ENCODE results near the gene AFF4. TPM values are rescaled to one million over a fixed set of nuclear protein-coding genes. Genes with fewer than 3 reads are reported as not detected.

Gene AFF4
- polyA plus RNA-seq, 1 donor from 2014 or later: 60.6 TPM

DNA sequence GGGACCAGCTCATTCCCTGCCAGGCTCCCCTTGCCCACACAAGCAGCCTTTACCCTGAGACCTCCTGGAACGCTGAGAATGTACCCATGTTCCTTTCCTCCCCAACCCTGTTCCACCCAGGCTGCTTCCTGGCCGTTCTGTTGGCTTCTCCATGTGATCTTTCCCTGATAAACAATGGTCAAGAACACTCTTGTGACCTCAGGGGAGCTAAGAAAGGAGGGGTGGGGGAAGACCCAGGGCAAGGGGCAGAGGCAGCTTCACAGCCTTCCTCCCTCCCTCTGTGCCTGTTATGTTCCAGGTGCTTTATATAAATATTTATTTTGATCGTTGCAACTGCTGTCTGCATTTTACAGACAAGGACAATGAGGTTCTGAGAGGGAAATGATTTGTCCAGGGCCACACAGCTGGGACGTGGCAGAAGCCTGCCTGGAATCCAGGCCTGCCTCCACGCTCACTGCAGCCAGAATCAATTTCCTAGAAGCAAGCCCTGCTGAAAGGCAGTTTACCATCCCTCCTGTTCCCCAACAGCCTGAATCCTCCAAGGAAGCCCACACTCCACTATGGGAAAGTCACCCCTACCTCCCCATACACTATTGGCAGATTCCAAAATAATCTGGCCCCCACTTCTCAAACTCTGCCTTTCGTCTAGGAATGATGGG, 136.9 kb downstream of the AFF4 start:
- Histone ChIP-seq H4K20me1 (ENCODE audit: insufficient read depth) (no peaks in the 10 kb centered on the region), H3K9ac (ENCODE audit: low read length) (no peak overlapping the region), H3K79me2 (replicated peaks; ENCODE audit: insufficient read depth, low read length) (no peaks in the 10 kb centered on the region), H3K4me3 (ENCODE audit: low read length) (no peak overlapping the region), H3K27me3 (ENCODE audit: insufficient read depth, low read depth, low read length) (peaks cover 85% of the 10 kb centered on the region), H3K4me2 (ENCODE audit: low read length) (no peak overlapping the region), H3K27ac (ENCODE audit: low read length) (no peak overlapping the region), H3K36me3 (ENCODE audit: insufficient read depth, low read length) (no peaks in the 10 kb centered on the region), H3F3A (ENCODE audit: insufficient read depth, low read length, poor library complexity, severe bottlenecking) (no peaks in the 10 kb centered on the region), H2AFZ (ENCODE audit: low read depth, low read length) (no peak overlapping the region), H3K9me3 (ENCODE audit: low read length) (no peaks in the 10 kb centered on the region), H3K9me2 (ENCODE audit: insufficient read depth, low read length) (no peaks in the 10 kb centered on the region)
- no peak for TF ChIP-seq EZH2 (IDR thresholded peaks at IDR 0.05; ENCODE audit: borderline replicate concordance, insufficient read depth, low read length, poor library complexity, severe bottlenecking)
- TF ChIP-seq MXI1 (conservative IDR thresholded peaks at IDR 0.05; ENCODE audit: poor library complexity, severe bottlenecking): no peak
- TF ChIP-seq POLR2AphosphoS5 (IDR thresholded peaks at IDR 0.05): no peak
- no peak for TF ChIP-seq SMC3 (conservative IDR thresholded peaks at IDR 0.05; ENCODE audit: poor library complexity)
- TF ChIP-seq EP300 (conservative IDR thresholded peaks at IDR 0.05; ENCODE audit: poor library complexity, severe bottlenecking): no peak
- TF ChIP-seq RAD21 (conservative IDR thresholded peaks at IDR 0.05): no peak
- no peak for TF ChIP-seq TAF1 (IDR thresholded peaks at IDR 0.05; ENCODE audit: low read depth)
- TF ChIP-seq, protein P1, sequence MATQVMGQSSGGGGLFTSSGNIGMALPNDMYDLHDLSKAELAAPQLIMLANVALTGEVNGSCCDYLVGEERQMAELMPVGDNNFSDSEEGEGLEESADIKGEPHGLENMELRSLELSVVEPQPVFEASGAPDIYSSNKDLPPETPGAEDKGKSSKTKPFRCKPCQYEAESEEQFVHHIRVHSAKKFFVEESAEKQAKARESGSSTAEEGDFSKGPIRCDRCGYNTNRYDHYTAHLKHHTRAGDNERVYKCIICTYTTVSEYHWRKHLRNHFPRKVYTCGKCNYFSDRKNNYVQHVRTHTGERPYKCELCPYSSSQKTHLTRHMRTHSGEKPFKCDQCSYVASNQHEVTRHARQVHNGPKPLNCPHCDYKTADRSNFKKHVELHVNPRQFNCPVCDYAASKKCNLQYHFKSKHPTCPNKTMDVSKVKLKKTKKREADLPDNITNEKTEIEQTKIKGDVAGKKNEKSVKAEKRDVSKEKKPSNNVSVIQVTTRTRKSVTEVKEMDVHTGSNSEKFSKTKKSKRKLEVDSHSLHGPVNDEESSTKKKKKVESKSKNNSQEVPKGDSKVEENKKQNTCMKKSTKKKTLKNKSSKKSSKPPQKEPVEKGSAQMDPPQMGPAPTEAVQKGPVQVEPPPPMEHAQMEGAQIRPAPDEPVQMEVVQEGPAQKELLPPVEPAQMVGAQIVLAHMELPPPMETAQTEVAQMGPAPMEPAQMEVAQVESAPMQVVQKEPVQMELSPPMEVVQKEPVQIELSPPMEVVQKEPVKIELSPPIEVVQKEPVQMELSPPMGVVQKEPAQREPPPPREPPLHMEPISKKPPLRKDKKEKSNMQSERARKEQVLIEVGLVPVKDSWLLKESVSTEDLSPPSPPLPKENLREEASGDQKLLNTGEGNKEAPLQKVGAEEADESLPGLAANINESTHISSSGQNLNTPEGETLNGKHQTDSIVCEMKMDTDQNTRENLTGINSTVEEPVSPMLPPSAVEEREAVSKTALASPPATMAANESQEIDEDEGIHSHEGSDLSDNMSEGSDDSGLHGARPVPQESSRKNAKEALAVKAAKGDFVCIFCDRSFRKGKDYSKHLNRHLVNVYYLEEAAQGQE (IDR thresholded peaks at IDR 0.05; ENCODE audit: borderline replicate concordance): no peak
- no peak for TF ChIP-seq CTCF (IDR thresholded peaks at IDR 0.05; ENCODE audit: poor library complexity, severe bottlenecking)

- H3K36me3 ChIP-seq (ENCODE audit: insufficient read depth, low read length): no peaks in the 10 kb centered on the region
- H3K9me2 ChIP-seq (ENCODE audit: insufficient read depth, low read length): no peaks in the 10 kb centered on the region
- H4K20me1 ChIP-seq (ENCODE audit: insufficient read depth): no peaks in the 10 kb centered on the region
- peaks cover 78% of the 10 kb centered on the region for H3K27me3 ChIP-seq (ENCODE audit: insufficient read depth, low read depth, low read length)
- no peak overlapping the region for H3K4me2 ChIP-seq (ENCODE audit: low read length)
- H3K79me2 ChIP-seq (replicated peaks; ENCODE audit: insufficient read depth, low read length): no peaks in the 10 kb centered on the region
- no peak overlapping the region for H3K4me3 ChIP-seq (ENCODE audit: low read length)
- H2AFZ ChIP-seq (ENCODE audit: low read depth, low read length): no peak overlapping the region
- H3K27ac ChIP-seq (ENCODE audit: low read length): no peak overlapping the region
- TF ChIP-seq EZH2 (IDR thresholded peaks at IDR 0.05; ENCODE audit: borderline replicate concordance, insufficient read depth, low read length, poor library complexity, severe bottlenecking) (no peak), SMC3 (conservative IDR thresholded peaks at IDR 0.05; ENCODE audit: poor library complexity) (no peak), TAF1 (IDR thresholded peaks at IDR 0.05; ENCODE audit: low read depth) (no peak), POLR2AphosphoS5 (IDR thresholded peaks at IDR 0.05) (no peak), MXI1 (conservative IDR thresholded peaks at IDR 0.05; ENCODE audit: poor library complexity, severe bottlenecking) (no peak), EP300 (conservative IDR thresholded peaks at IDR 0.05; ENCODE audit: poor library complexity, severe bottlenecking) (no peak)
- H3F3A ChIP-seq (ENCODE audit: insufficient read depth, low read length, poor library complexity, severe bottlenecking): no peaks in the 10 kb centered on the region
- H3K9me3 ChIP-seq (ENCODE audit: low read length): no peaks in the 10 kb centered on the region
- H3K9ac ChIP-seq (ENCODE audit: low read length): no peak overlapping the region
Observed at GRCh38 chr5:132825834-132826391, 137.5 kb downstream of the AFF4 start.

Small RNA genes lying within 50 kb of the gene (small RNA-seq; reads per million reads assigned to genes)
- gene AC113410.1: 0 reads per million in 3 experiments
- 0 reads per million in 3 experiments for gene ATP6V0E1P1
- 0 to 1.2 (median 0) reads per million in 3 experiments for gene RF00019
- gene RNA5SP192: 0 reads per million in 3 experiments

Other genes with a start within 250 kb of the AFF4 start
- 84.6 and 94.4 TPM in 2 replicates for gene KIF3A, start 226.1 kb downstream of the AFF4 start, polyA plus RNA-seq
- not detected in 2 replicates for gene CCNI2, start 216.2 kb downstream of the AFF4 start, polyA plus RNA-seq
- gene SEPTIN8, start 186.4 kb downstream of the AFF4 start, polyA plus RNA-seq: 33.6 and 37.7 TPM in 2 replicates
- 23.4 and 26.9 TPM in 2 replicates for gene SOWAHA, start 150.3 kb downstream of the AFF4 start, polyA plus RNA-seq
- gene SHROOM1, start 133.0 kb downstream of the AFF4 start, polyA plus RNA-seq: 0.84 and 1.8 TPM in 2 replicates
- 4.6 and 5.1 TPM in 2 replicates for gene GDF9, start 97.2 kb downstream of the AFF4 start, polyA plus RNA-seq
- gene UQCRQ, start 97.0 kb downstream of the AFF4 start, polyA plus RNA-seq: 413 and 444 TPM in 2 replicates
- gene LEAP2, start 90.0 kb downstream of the AFF4 start, polyA plus RNA-seq: 1.1 and 1.6 TPM in 2 replicates
- 68.0 and 70.3 TPM in 2 replicates for gene ZCCHC10, start 62.9 kb upstream of the AFF4 start, polyA plus RNA-seq
- gene HSPA4, start 88.4 kb upstream of the AFF4 start, polyA plus RNA-seq: 75.7 and 75.9 TPM in 2 replicates

Data from neural cell (in vitro differentiated cells).